ENCODE measurements around the gene FIBCD1. TPM values are rescaled to one million over a fixed set of nuclear protein-coding genes. Genes with fewer than 3 reads are reported as not detected.
A peak's percentile ranks its signal among the peaks of the same experiment; 100 is the strongest.

Gene FIBCD1
- total RNA-seq, 4 donors from 2014 or later: 1.4 to 1.7 TPM; not detected in 2

GRCh38 chr9:130871395-130872062, 67.5 kb downstream of the FIBCD1 start:
- ATAC-seq: no peak

GRCh38 chr9:130870491-130871381, 68.3 kb downstream of the FIBCD1 start:
- TF ChIP-seq POLR2A (IDR thresholded peaks at IDR 0.05) (no peak), EP300 (IDR thresholded peaks at IDR 0.05) (no peak), CTCF (IDR thresholded peaks at IDR 0.05) (no peak), POLR2AphosphoS5 (IDR thresholded peaks at IDR 0.05) (no peak)
- Histone ChIP-seq H3K4me3 (no peak overlapping the region), H3K36me3 (peaks cover 0 to 60% of the 10 kb centered on the region in 2 donors), H3K27me3 (no peaks in the 10 kb centered on the region), H3K9me3 (no peaks in the 10 kb centered on the region), H3K27ac (peak overlapping the region in 2 of 4 donors; percentile 73 to 80), H3K4me1 (peaks cover 5 to 100% (median 18%) of the 10 kb centered on the region in 3 donors)
- no peak for ATAC-seq
- WGBS, 2 donors (ENCODE audit: low coverage in 1 of 2): 64 to 70% methylated on average over 13 to 16 of the region's 17 CpGs

More at GRCh38 chr9:130871395-130872062, 67.5 kb downstream of the FIBCD1 start:
- Histone ChIP-seq H3K4me1 (peaks cover 5 to 94% (median 18%) of the 10 kb centered on the region in 3 donors), H3K36me3 (peaks cover 0 to 65% of the 10 kb centered on the region in 2 donors), H3K27me3 (no peaks in the 10 kb centered on the region), H3K9me3 (no peaks in the 10 kb centered on the region), H3K4me3 (no peak overlapping the region), H3K27ac (peak overlapping the region in 2 of 4 donors; percentile 73 to 80)
- TF ChIP-seq POLR2AphosphoS5 (IDR thresholded peaks at IDR 0.05) (no peak), POLR2A (IDR thresholded peaks at IDR 0.05) (no peak), EP300 (IDR thresholded peaks at IDR 0.05) (no peak), CTCF (IDR thresholded peaks at IDR 0.05) (no peak)
- 21 to 58% methylated on average over 5 to 8 of the region's 10 CpGs for WGBS, 2 donors (ENCODE audit: low coverage in 1 of 2)

- peaks cover 0 to 60% of the 10 kb centered on the region in 2 donors for H3K36me3 ChIP-seq
- no peak for ATAC-seq
- no peak overlapping the region for H3K4me3 ChIP-seq
- H3K27ac ChIP-seq: peak overlapping the region in 2 of 4 donors; percentile 5 to 80
- no peaks in the 10 kb centered on the region for H3K9me3 ChIP-seq
- TF ChIP-seq POLR2A (IDR thresholded peaks at IDR 0.05) (no peak), EP300 (IDR thresholded peaks at IDR 0.05) (no peak), CTCF (IDR thresholded peaks at IDR 0.05) (no peak), POLR2AphosphoS5 (IDR thresholded peaks at IDR 0.05) (peak; percentile 30)
- peaks cover 5 to 93% (median 18%) of the 10 kb centered on the region in 3 donors for H3K4me1 ChIP-seq
- 51 to 68% methylated on average over 4 to 8 of the region's 8 CpGs for WGBS, 2 donors (ENCODE audit: low coverage in 1 of 2)
- H3K27me3 ChIP-seq: no peaks in the 10 kb centered on the region
Measured at GRCh38 chr9:130869250-130869649, 69.8 kb downstream of the FIBCD1 start.

GRCh38 chr9:130868230-130868629, 70.8 kb downstream of the FIBCD1 start:
- H3K36me3 ChIP-seq: peaks cover 0 to 60% of the 10 kb centered on the region in 2 donors
- peak overlapping the region in 1 of 4 donors; percentile 80 for H3K27ac ChIP-seq
- WGBS, 2 donors (ENCODE audit: low coverage in 1 of 2): 84 to 88% methylated on average over 2 to 3 of the region's 3 CpGs
- no peaks in the 10 kb centered on the region for H3K9me3 ChIP-seq
- H3K4me1 ChIP-seq: peaks cover 3 to 93% (median 17%) of the 10 kb centered on the region in 3 donors
- H3K4me3 ChIP-seq: no peak overlapping the region
- no peak for ATAC-seq
- H3K27me3 ChIP-seq: no peaks in the 10 kb centered on the region
- no peak for TF ChIP-seq CTCF (IDR thresholded peaks at IDR 0.05)
- TF ChIP-seq EP300 (IDR thresholded peaks at IDR 0.05): no peak
- no peak for TF ChIP-seq POLR2AphosphoS5 (IDR thresholded peaks at IDR 0.05)
- TF ChIP-seq POLR2A (IDR thresholded peaks at IDR 0.05): no peak
